CD1c-positive myeloid dendritic cell (primary cell): ENCODE measurements around the gene CDC16.
A peak's percentile ranks its signal among the peaks of the same experiment; 100 is the strongest.
"Not testable (repeated sequence)": the region's sequence is repeated elsewhere in the genome, so short reads cannot be mapped to it uniquely, and the experiment has no call there.

Experiments used
- DNase-seq: peaks from one replicate; pipeline ENCODE4 v3.0.0-alpha.2; 2016; ENCODE audit errors: extremely low spot score

Gene CDC16

GRCh38 chr13:114263578-114263977 is 28.9 kb downstream of the CDC16 start:
- no peak for DNase-seq

DNA sequence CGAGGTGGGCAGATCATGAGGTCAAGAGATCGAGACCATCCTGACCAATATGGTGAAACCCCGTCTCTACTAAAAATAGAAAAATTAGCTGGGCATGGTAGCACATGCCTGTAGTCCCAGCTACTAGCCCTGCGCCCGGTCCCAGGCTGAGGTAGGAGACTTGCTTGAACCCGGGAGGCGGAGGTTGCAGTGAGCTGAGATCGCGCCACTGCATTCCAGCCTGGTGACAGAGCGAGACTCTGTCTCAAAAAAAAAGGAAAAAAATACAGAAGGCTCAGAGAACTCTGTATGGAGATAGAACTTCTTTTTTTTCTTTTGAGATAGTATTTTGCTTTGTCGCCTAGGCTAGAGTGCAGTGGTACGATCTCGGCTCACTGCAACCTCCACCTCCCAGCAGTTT is 29.6 kb downstream of the CDC16 start:
- not testable (repeated sequence) for DNase-seq

- no peak for DNase-seq
These were observed 30.4 kb downstream of the CDC16 start for GRCh38 chr13:114264886-114265611.

DNA sequence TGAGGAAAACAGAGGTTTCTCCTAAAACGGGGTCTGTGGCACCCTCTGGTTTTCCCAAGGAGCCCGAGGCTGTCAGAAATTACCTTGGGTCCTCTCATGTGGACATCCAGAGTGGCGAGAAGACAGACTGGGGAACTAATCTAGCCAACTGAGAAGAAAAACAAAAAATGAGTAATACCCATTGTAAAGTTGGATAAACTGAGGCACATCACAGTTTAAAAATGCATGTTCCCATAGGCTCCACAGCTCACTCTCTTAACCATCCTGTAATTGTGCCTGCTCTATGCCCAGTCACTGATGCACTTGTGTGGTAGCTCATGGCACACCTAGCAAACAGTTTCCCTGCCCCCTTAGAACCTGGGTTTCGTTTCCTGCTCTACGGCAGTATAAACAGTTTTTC is 31.5 kb downstream of the CDC16 start:
- DNase-seq = no peak

DNA sequence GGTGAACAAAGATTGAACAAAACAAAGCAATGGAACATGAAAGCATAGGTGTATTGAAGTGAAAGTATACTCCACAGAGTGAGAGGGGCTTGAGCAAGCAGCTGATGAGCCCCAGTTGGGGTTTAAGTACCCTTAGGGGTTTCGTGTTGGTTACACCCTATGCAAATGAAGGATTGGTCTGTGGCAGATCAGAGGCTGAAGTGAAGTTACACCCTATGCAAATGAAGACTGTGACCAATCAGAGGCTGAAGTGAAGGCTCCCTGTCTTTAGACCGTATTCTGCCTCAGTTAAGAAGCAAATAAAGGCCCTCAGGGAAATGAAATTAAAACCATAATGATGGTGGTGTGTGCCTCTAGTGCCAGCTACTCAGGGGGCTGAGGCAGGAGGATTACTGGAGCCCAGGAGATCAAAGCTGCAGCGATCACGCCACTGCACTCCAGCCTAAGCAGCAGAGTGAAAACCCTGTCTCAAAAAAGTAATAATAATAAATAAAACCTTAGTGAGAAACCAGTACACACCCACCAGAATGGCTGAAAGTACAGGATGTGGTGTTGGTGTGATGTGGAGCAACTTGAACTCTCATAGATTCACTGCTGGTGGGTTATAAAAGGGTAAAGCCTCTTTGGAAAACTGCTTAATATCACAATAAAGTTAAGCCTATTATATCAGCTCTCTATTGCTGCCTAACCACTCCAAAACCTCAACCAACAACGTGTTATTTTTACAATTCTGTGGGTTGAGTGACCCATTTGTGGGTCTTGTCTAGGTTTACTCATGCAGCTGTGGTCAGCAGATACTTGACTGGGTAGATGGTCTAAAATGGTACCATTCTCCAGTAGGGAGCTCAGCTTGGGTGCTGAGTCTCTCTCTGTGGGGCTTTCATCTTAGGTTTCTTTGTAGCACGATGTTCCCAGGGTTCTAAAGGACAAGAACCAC is 33.9 kb downstream of the CDC16 start:
- DNase-seq = no peak

DNA sequence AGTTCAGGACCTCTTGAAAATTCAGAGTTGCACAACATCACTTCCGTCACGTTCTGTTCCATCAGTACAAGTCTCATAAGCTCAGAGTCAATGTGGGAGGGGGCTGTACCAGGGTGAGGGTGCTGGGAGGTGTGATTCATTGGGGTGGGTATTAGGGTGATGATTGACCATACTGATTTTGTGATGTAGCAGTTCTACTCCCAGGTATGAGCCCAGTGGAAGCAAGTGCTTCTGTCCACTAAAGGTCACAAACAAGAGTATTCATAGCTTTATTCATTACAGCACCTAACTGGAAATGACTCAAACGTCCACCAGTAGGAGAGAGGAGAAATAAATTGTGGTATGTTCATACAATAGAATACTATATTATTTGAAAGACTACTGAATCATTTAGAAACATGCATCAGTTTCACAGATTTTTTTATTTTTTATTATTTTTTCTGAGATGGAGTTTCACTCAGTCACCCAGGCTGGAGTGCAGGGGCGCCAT is 34.6 kb downstream of the CDC16 start:
- DNase-seq = no peak

DNA sequence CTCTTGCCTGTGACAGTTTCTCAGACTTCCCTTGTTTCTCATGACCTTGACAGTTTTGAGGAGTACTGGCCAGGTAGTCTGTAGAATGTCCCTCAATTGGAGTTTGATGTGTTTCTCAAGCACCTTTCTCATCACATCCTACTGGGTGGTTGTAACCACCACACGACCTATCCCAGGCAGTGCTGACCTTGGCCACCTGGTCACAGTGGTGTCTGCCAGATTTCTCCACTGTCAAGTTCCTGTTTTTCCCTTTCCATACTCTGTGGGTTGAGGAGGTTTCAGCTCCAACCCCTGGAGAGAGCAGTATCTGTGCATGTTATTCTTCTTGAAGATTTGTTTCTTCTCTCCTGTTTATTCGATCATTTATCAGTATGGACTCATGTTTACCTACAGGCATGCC is 38.3 kb downstream of the CDC16 start:
- DNase-seq = peak; percentile 15

- peak; percentile 14 for DNase-seq
These were observed 40.6 kb downstream of the CDC16 start for GRCh38 chr13:114275304-114275703.

GRCh38 chr13:114279146-114279545 is 44.4 kb downstream of the CDC16 start:
- no peak for DNase-seq

DNA sequence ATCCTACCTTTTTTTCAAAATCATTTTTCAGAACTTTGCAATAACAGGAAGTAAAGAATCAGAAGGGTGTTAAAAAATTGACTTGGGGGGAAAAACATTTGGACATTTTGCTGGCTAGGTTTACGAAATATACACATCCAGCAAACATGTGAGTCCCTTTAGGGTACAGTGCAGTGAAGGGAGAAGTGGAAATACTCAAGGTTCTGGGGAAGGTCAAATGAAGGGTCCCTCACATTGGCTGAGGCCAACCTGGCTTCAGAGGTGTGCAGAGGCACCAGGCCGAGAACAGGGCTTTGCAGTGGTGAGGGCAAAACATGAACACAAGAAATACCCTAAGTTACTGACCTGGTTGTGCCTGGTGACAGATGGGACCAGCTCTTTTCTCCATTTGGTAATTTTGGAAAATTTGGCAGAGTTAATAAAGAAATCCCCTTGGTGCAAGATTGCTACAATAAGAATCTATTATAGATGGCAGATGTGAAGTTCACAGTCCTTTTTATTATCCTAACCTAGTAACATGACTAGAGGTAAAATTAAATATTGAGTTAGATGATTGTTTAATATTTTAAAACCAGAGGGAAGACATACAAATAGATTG is 45.2 kb downstream of the CDC16 start:
- no peak for DNase-seq

- peak; percentile 95 for DNase-seq
These were observed 46.8 kb downstream of the CDC16 start, which contains the start of gene UPF3A for GRCh38 chr13:114281351-114282040. UPF3A (plus strand) TSS chr13:114281601; CDS start chr13:114281640, 39 bp downstream.

- DNase-seq = peak; percentile 79
These were observed 47.5 kb downstream of the CDC16 start for GRCh38 chr13:114282041-114282670.

DNA sequence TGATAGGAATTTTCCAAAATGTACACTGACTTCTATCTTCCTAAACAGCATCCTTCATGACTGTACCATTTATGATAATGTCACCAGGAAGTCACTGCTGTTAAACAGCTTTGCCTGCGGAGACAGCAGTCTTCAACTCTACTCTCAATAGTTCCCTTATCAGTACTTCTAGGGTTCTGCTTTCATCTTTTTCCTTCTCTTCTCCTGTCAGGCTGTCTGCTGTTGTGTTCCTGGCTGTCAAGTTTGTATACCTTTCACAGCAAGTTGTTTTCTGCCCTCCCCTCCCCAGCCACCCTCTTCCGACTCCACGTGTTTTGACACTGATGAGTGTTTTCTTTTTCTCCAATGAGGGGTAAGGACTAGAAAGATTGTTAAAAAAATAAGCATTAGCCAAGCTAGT is 48.9 kb downstream of the CDC16 start:
- no peak for DNase-seq

DNA sequence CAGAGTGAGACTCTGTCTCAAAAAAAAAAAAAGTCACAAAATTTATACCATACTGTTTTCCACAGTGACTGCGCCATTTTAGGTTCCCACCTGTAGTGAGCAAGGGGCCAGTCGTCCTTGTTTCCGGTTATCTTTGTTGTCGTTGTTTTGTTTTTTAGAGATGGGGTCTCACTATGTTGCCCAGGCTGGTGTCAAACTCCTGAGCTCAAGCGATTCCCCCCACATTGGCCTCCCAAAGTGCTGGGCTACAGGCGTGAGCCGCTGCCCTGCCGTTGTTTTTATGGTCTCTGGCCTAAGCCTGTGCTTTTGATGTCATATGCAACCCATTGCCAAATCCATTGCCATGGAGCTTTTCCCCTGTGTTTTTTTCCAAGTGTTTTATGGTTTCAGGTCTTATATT is 50.0 kb downstream of the CDC16 start:
- no peak for DNase-seq

- DNase-seq = no peak
These were observed 50.6 kb downstream of the CDC16 start for GRCh38 chr13:114285166-114285808.

DNA sequence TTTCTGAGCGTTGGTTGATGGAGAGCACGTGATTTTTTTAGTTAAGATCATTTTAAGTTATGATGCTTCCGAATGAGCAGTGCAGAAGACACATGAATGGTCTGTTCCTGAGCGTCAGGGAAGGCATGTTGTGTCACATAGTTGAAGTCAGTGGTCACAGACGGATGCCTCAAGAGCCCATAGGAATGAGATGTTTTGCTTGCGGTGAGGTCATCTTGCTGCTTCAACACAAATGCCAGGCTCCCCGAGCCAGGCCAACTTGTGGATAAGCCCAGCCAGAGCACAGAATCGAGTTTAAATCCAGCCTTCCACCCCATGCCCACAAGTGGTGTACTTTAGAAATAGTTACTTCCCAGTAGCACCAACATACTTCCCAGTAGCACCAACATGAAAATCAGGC is 52.1 kb downstream of the CDC16 start:
- no peak for DNase-seq

DNA sequence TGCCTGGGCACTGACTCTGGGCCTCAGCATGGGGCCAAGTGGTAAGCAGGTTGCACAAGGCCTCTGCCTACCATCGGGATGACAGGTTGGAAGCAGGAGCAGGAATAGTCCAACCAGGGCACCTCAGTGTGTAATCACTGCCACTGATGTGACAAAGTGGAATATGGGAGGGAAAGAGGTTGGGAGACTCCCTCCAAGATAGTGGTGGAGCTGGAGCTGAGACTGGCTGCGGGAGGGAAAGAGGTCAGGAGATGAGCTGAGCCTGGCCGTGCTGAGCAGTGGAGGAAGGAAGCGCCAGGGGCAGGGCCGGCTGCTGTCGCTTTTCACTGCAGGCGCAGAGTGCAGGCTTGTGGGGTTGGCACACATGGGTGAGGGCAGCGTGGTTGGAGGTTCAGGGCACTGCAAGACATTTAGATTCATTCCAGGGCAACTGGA is 53.5 kb downstream of the CDC16 start:
- DNase-seq = no peak

GRCh38 chr13:114296448-114296847 is 61.8 kb downstream of the CDC16 start:
- DNase-seq = no peak

GRCh38 chr13:114296902-114297301 is 62.2 kb downstream of the CDC16 start:
- DNase-seq = no peak

DNA sequence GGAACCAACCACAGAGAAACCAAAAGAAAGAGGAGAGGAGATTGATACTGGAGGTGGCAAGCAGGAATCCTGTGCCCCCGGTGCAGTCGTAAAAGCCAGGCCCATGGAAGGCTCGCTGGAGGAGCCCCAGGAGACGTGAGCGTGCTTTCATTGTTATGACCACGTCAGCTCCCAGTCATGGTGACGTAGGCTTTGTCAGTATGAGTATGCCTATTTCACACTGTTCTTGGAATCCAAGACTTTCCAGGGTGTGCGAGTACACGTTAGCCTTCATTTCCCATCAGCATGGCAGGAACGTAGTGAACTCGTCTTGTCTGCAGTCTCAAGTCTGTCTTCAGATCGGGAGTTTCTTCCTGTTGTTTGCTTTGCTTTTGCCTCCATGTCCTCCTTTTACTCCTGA is 64.2 kb downstream of the CDC16 start:
- no peak for DNase-seq
